Measurements from ENCODE around the gene CCDC69. TPM values are rescaled to one million over a fixed set of nuclear protein-coding genes. Genes with fewer than 3 reads are reported as not detected.

CCDC69 gene
- total and polyA plus RNA-seq, 9 donors, result 22.6 to 158 (median 37.3) TPM

DNA sequence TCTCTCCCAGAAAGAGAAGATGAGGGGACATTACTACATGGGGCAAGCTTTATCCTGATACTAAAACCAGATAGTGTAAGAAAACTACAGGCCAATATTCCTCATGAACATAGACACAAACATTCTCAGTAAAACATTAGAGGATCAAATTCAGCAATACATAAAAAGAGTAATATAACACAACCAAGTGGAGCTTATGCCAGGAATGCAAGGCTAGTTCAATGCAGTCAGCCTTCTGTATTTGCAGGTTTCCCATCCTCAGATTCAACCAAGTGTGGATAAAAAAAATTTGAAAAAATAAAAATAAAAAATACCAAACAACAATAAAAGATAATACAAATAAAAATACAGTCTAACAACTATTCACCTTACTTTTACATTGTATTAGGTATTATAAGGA, 31.3 kb downstream of the CCDC69 start:
- Histone ChIP-seq H3K4me3 (no peak overlapping the region), H3K27ac (no peak overlapping the region), H3K36me3 (no peaks in the 10 kb centered on the region), H3K9me3 (no peaks in the 10 kb centered on the region), H3K27me3 (no peaks in the 10 kb centered on the region), H3K4me1 (ENCODE audit: insufficient read depth) (no peaks in the 10 kb centered on the region)
- intact Hi-C loops (cut with DNase I), result no loop called here
- DNase-seq, result no peak
- TF ChIP-seq POLR2A (IDR thresholded peaks at IDR 0.05), result no peak
- no peak for TF ChIP-seq EP300 (IDR thresholded peaks at IDR 0.05)
- TF ChIP-seq, protein P1, sequence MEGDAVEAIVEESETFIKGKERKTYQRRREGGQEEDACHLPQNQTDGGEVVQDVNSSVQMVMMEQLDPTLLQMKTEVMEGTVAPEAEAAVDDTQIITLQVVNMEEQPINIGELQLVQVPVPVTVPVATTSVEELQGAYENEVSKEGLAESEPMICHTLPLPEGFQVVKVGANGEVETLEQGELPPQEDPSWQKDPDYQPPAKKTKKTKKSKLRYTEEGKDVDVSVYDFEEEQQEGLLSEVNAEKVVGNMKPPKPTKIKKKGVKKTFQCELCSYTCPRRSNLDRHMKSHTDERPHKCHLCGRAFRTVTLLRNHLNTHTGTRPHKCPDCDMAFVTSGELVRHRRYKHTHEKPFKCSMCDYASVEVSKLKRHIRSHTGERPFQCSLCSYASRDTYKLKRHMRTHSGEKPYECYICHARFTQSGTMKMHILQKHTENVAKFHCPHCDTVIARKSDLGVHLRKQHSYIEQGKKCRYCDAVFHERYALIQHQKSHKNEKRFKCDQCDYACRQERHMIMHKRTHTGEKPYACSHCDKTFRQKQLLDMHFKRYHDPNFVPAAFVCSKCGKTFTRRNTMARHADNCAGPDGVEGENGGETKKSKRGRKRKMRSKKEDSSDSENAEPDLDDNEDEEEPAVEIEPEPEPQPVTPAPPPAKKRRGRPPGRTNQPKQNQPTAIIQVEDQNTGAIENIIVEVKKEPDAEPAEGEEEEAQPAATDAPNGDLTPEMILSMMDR (IDR thresholded peaks at IDR 0.05), result no peak

DNA sequence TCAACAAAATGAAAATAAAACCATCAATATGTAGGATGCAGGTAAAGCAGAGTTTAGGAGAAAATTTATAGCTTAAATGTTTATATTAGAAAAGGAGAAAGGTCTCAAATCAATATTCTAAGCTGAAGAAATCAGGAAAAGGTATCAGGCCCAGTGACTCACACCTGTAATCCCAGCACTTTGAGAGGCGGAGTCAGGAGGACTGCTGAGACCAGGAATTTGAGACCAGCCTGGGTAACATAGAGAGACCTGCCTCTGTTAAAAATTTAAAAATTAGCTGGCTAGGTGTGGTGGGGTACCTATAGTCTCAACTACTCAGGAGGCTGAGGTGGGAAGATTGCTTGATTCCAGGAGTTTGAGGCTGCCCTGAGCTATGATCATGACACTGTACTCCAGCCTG, 32.2 kb downstream of the CCDC69 start:
- intact Hi-C loops (cut with DNase I), result loop anchor here in 1 of 4 donors (2.0 kb wide), 1 partner anchor 31 kb away; no protein-coding TSS in a partner anchor
- no peaks in the 10 kb centered on the region for H3K9me3 ChIP-seq
- WGBS, 3 donors, result 97 to 100% (median 97%) methylated on average over 1 of the region's 1 CpG
- H3K4me3 ChIP-seq, result no peak overlapping the region
- DNase-seq, result no peak
- no peaks in the 10 kb centered on the region for H3K4me1 ChIP-seq (ENCODE audit: insufficient read depth)
- no peaks in the 10 kb centered on the region for H3K36me3 ChIP-seq
- TF ChIP-seq EP300 (IDR thresholded peaks at IDR 0.05), result no peak
- TF ChIP-seq POLR2A (IDR thresholded peaks at IDR 0.05), result no peak
- TF ChIP-seq, protein P1 (IDR thresholded peaks at IDR 0.05), result no peak
- no peaks in the 10 kb centered on the region for H3K27me3 ChIP-seq
- H3K27ac ChIP-seq, result no peak overlapping the region

DNA sequence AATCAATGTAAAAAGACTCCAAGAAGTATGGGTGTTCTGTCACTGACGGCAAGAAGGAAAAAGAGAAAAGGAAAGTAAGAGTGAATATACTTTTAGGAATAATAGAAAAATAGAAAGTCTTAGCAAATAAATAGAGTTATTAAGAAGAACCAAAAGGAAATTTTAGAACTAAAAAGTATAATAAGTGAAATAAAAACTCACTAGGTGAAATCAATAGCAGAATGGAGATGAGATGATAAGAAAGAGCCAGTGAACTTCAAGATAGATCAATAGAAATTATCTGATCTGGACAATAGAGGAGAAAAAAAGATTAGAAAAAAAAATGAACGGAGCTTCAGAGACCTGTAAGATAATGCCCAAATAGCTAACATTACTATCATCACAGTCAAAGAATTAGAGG, 34.7 kb downstream of the CCDC69 start:
- no peaks in the 10 kb centered on the region for H3K36me3 ChIP-seq

DNA sequence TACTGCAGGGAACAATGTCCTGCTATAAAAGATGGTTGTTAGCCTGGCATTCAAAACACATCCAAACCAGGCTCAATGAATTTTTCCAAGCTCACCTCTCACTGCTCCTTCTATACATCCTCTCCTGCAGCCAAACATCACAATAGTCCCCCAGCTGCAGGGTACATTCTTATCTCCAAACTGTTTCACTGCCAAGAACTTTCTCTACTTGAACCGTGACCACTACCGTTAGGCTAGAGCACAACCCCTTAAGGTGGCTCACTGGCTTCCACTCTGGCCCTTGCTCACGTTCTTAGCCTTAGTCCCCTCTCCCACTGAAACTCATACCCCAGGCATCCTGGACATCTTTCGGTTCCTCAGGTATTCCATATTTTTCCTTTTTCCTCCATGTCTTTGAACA, 37.4 kb downstream of the CCDC69 start:
- Histone ChIP-seq H3K27me3 (no peaks in the 10 kb centered on the region), H3K4me3 (no peak overlapping the region), H3K9me3 (no peaks in the 10 kb centered on the region), H3K4me1 (ENCODE audit: insufficient read depth) (no peaks in the 10 kb centered on the region), H3K36me3 (no peaks in the 10 kb centered on the region), H3K27ac (no peak overlapping the region)
- WGBS, 3 donors, result 61 to 77% (median 68%) methylated on average over 4 of the region's 4 CpGs
- TF ChIP-seq POLR2A (IDR thresholded peaks at IDR 0.05), result no peak
- TF ChIP-seq EP300 (IDR thresholded peaks at IDR 0.05), result no peak
- TF ChIP-seq, protein P1 (IDR thresholded peaks at IDR 0.05), result no peak
- intact Hi-C loops (cut with DNase I), result no loop called here
- no peak for DNase-seq

More for the DNA sequence above, 34.7 kb downstream of the CCDC69 start:
- TF ChIP-seq, protein P1 (IDR thresholded peaks at IDR 0.05), result no peak
- TF ChIP-seq EP300 (IDR thresholded peaks at IDR 0.05) (no peak), POLR2A (IDR thresholded peaks at IDR 0.05) (no peak)
- no peak for DNase-seq
- no peaks in the 10 kb centered on the region for H3K4me1 ChIP-seq (ENCODE audit: insufficient read depth)
- H3K27me3 ChIP-seq, result no peaks in the 10 kb centered on the region
- no peak overlapping the region for H3K4me3 ChIP-seq
- 91 to 98% (median 94%) methylated on average over 2 of the region's 2 CpGs for WGBS, 3 donors
- intact Hi-C loops (cut with DNase I), result no loop called here
- H3K27ac ChIP-seq, result no peak overlapping the region
- no peaks in the 10 kb centered on the region for H3K9me3 ChIP-seq
